OCI-LY3 (cell line): ENCODE data around the gene CIPC.

Experiments used
- H2AFZ ChIP-seq: fragments of 200-600, 300-600 bp; shearing (Covaris generic); 2 replicates; pipeline ENCODE4 v1.6.0; 2014; ENCODE audit warnings: antibody characterized with exemption, low read depth, low read length
- H3K27ac ChIP-seq: fragments of 200-600, 300-600 bp; sonication (generic); 2 replicates; pipeline ENCODE4 v1.5.1; 2014; ENCODE audit warnings: mild to moderate bottlenecking, low read length, moderate library complexity, mixed read lengths
- H3K27me3 ChIP-seq: fragments of 200-600, 300-600 bp; sonication (generic); 2 replicates; pipeline ENCODE4 v1.6.1; 2014; ENCODE audit warnings: low read depth, low read length, mixed read lengths
- H3K36me3 ChIP-seq: fragments of 200-600, 300-600 bp; sonication (generic); replicated peaks from 2 replicates; pipeline ENCODE3; 2014; ENCODE audit warnings: low read depth, low read length, mixed read lengths
- H3K4me1 ChIP-seq: fragments of 300-600, 200-600 bp; sonication (generic); 2 replicates; pipeline ENCODE4 v1.6.1; 2014; ENCODE audit warnings: low read length, mixed read lengths
- H3K4me2 ChIP-seq: fragments of 200-600, 300-600 bp; sonication (generic); 2 replicates; pipeline ENCODE4 v1.6.1; 2014; ENCODE audit warnings: low read length, mixed read lengths
- H3K4me3 ChIP-seq: fragments of 300-600, 200-600 bp; sonication (generic); 2 replicates; pipeline ENCODE4 v1.5.1; 2014; ENCODE audit warnings: antibody characterized with exemption, mild to moderate bottlenecking, low read length, moderate library complexity
- H3K79me2 ChIP-seq: fragments of 300-600, 200-600 bp; shearing (Covaris generic); 2 replicates; pipeline ENCODE4 v1.6.1; 2014; ENCODE audit warnings: mild to moderate bottlenecking, low read length, mixed read lengths
- H3K9ac ChIP-seq: fragments of 300-600, 200-600 bp; shearing (Covaris generic); 2 replicates; pipeline ENCODE4 v1.6.0; 2014; ENCODE audit warnings: mild to moderate bottlenecking, low read length, moderate library complexity
- H3K9me3 ChIP-seq: fragments of 200-600, 300-600 bp; shearing (Covaris generic); 2 replicates; pipeline ENCODE4 v1.6.1; 2014; ENCODE audit warnings: low read length, mixed read lengths; ENCODE audit not compliant: insufficient read depth
- H4K20me1 ChIP-seq: fragments of 200-600, 300-600 bp; sonication (generic); 2 replicates; pipeline ENCODE4 v1.6.1; 2016; ENCODE audit warnings: low read length, mixed read lengths; ENCODE audit not compliant: insufficient read depth
- CTCF ChIP-seq: fragments of 200-600, 300-600 bp; sonication (generic); IDR thresholded peaks from 2 replicates; pipeline ENCODE4 v1.5.1; 2014; ENCODE audit warnings: antibody characterized with exemption, low read length, low read depth
- EZH2phosphoT487 ChIP-seq: fragments of 200-600 bp; shearing (Covaris generic); IDR thresholded peaks from 2 replicates; pipeline ENCODE4 v1.6.1; 2018; ENCODE audit warnings: antibody characterized with exemption, mixed run types, low read depth

CIPC gene

GRCh38 chr14:77139022-77139421 is 41.0 kb downstream of the CIPC start:
- Histone ChIP-seq H3K79me2 (no peaks in the 10 kb centered on the region), H2AFZ (no peak overlapping the region), H3K36me3 (no peaks in the 10 kb centered on the region), H3K27me3 (peaks cover 24% of the 10 kb centered on the region), H3K4me3 (no peak overlapping the region), H3K9ac (no peak overlapping the region), H3K9me3 (no peaks in the 10 kb centered on the region), H3K4me2 (no peak overlapping the region), H4K20me1 (no peaks in the 10 kb centered on the region), H3K27ac (no peak overlapping the region), H3K4me1 (no peaks in the 10 kb centered on the region)
- TF ChIP-seq EZH2phosphoT487 (no peak), CTCF (no peak)

DNA sequence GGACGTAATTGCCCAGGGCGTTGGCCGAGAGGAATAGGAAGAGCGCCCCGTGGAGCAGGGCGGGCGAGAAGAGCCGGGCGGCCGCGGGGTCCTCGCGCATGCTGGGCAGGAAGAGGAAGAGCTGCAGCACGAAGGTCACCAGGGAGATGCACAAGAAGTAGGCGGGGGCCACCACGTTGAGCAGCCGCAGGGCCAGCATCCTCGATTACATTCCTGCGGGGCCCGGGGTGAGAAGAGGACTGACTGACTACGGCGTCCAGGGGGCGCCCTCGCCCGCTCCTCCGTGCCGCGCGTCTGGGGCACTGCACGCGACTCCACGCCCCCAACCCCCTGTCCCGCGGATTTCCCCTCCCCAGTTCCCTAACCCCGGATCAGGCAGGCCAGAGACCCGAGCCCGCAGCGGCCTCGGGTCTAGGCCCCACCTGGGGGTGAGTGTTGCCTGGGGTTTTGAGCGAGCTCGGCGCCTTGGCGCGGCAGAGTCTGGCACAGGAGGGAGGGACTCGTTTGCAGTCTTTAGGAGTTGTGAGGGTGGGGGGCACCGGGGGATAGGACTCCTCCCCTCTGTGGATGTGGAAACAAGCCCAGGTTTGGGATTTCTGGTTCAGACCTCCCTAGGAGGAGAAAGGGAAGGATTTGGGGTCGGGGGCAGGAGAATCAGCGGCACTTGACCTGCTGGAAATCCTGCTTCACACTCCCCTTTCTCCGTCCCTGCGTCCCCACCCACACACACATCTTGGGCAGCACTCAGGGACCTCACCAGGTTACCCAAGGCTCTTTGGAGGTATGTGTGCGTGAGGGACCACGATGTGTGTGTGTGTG is 41.7 kb downstream of the CIPC start:
- H3K27ac ChIP-seq = no peak overlapping the region
- no peaks in the 10 kb centered on the region for H4K20me1 ChIP-seq
- no peaks in the 10 kb centered on the region for H3K4me1 ChIP-seq
- no peak overlapping the region for H2AFZ ChIP-seq
- no peaks in the 10 kb centered on the region for H3K36me3 ChIP-seq
- no peak for TF ChIP-seq EZH2phosphoT487
- TF ChIP-seq CTCF = no peak
- H3K4me2 ChIP-seq = no peak overlapping the region
- H3K9me3 ChIP-seq = no peaks in the 10 kb centered on the region
- H3K9ac ChIP-seq = no peak overlapping the region
- no peak overlapping the region for H3K4me3 ChIP-seq
- H3K79me2 ChIP-seq = no peaks in the 10 kb centered on the region
- peaks cover 23% of the 10 kb centered on the region for H3K27me3 ChIP-seq

DNA sequence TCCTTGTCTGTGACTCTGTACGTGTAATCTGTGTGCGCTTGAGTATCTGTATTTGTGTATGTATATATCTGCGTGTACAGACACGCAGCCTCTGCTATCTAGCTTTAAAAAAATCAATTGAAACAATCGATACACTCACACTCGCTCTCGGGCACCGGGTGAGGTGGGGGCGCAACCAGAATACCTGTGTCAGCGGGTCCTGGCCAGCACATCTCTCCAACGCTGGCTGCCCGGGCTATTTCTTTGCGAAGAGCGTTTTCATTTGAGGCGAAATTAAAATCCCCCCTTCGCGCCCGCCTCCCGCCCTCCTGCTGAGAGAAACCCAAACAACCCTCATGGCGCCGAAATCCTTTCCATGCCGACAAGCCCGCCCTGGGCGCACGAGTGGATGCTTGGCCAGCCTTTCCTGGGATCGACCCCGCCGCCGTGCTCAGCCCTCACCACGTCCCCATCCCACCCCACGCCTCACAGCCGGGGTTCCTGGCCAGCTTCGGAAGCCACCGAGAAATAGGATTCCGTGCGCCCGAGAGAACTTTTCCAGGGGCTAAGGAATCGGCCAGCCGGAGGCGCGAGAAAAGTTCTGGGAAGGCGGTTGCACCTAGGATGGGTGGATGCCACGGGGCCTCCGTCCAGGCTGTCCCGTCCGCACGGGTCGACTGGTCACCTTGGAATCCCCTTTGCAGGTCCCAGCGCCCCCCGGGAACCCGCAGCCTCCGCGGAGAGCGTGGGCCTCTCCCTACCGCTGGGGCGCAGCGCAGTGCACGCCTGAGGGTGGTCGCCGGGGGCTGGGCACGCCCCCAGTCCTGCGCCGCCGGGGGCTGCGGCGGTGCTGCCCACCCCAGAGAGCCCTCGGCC is 42.5 kb downstream of the CIPC start:
- no peaks in the 10 kb centered on the region for H4K20me1 ChIP-seq
- H3K9ac ChIP-seq = no peak overlapping the region
- peaks cover 30% of the 10 kb centered on the region for H3K27me3 ChIP-seq
- no peak overlapping the region for H3K4me2 ChIP-seq
- TF ChIP-seq CTCF (no peak), EZH2phosphoT487 (no peak)
- H2AFZ ChIP-seq = no peak overlapping the region
- H3K9me3 ChIP-seq = no peaks in the 10 kb centered on the region
- H3K4me1 ChIP-seq = no peaks in the 10 kb centered on the region
- no peaks in the 10 kb centered on the region for H3K36me3 ChIP-seq
- no peak overlapping the region for H3K4me3 ChIP-seq
- no peak overlapping the region for H3K27ac ChIP-seq
- no peaks in the 10 kb centered on the region for H3K79me2 ChIP-seq
